Peyer's patch (tissue), 4 donors: ENCODE results near the gene PPP2R5C.

ENCODE experiments used
- CTCF ChIP-seq, 6 experiments: fragments of 450-650 bp in 4 of 6; fragments of 200-600 bp in 2 of 6; sonication (generic) in 1 of 6; IDR thresholded peaks; one replicate each; pipeline ENCODE4 v1.5.1; 2017 to 2019; ENCODE audit warnings: antibody characterized with exemption in 6 of 6, mild to moderate bottlenecking in 3 of 6, moderate library complexity in 1 of 6
- POLR2A ChIP-seq, 2 donors: fragments of 450-650 bp; IDR thresholded peaks; one replicate each; pipeline ENCODE4 v1.5.1; 2017; ENCODE audit warnings: antibody characterized with exemption in 2 of 2, mild to moderate bottlenecking in 2 of 2, moderate library complexity in 2 of 2

- TF ChIP-seq CTCF (IDR thresholded peaks at IDR 0.05): no peak
- TF ChIP-seq POLR2A (IDR thresholded peaks at IDR 0.05): no peak
These were observed 201.5 kb downstream of the PPP2R5C start for GRCh38 chr14:101963052-101963451.
